GM21526 (cell line): Measurements from ENCODE around the gene ISCU.
"Not testable (repeated sequence)": the region's sequence is repeated elsewhere in the genome, so short reads cannot be mapped to it uniquely, and the experiment has no call there.

Experiments used
- ATAC-seq: cut with Tn5 transposase; IDR thresholded peaks from one replicate; pipeline ENCODE4 v1.9.1; 2021; ENCODE audit warnings: moderate library complexity; ENCODE audit not compliant: unreplicated experiment, low FRiP score

Gene ISCU

GRCh38 chr12:108568338-108569154 lies 6.2 kb downstream of the ISCU start:
- peak; percentile 67 for ATAC-seq

GRCh38 chr12:108570743-108571608 lies 8.6 kb downstream of the ISCU start:
- no peak for ATAC-seq

GRCh38 chr12:108571609-108572165 lies 9.3 kb downstream of the ISCU start:
- no peak for ATAC-seq

GRCh38 chr12:108572166-108572790 lies 9.9 kb downstream of the ISCU start:
- no peak for ATAC-seq

GRCh38 chr12:108573317-108573716 lies 10.9 kb downstream of the ISCU start:
- ATAC-seq = peak; percentile 37

- ATAC-seq = not testable (repeated sequence)
Observed at GRCh38 chr12:108574276-108574675, 11.9 kb downstream of the ISCU start.

GRCh38 chr12:108575199-108575912 lies 13.0 kb downstream of the ISCU start:
- ATAC-seq = no peak

GRCh38 chr12:108576660-108577234 lies 14.4 kb downstream of the ISCU start:
- ATAC-seq = no peak

GRCh38 chr12:108577458-108577857 lies 15.1 kb downstream of the ISCU start:
- no peak for ATAC-seq

- no peak for ATAC-seq
Observed at GRCh38 chr12:108578264-108578663, 15.9 kb downstream of the ISCU start.

- ATAC-seq = no peak
Observed at GRCh38 chr12:108578813-108579212, 16.4 kb downstream of the ISCU start.

GRCh38 chr12:108580531-108580930 lies 18.1 kb downstream of the ISCU start:
- ATAC-seq = no peak

GRCh38 chr12:108581311-108582227 lies 19.2 kb downstream of the ISCU start:
- ATAC-seq = no peak

GRCh38 chr12:108582509-108582908 lies 20.1 kb downstream of the ISCU start:
- ATAC-seq = no peak

- ATAC-seq = no peak
Observed at GRCh38 chr12:108582978-108583770, 20.8 kb downstream of the ISCU start.

- ATAC-seq = no peak
Observed at GRCh38 chr12:108583991-108584390, 21.6 kb downstream of the ISCU start.

GRCh38 chr12:108584456-108585065 lies 22.2 kb downstream of the ISCU start:
- no peak for ATAC-seq

- no peak for ATAC-seq
Observed at GRCh38 chr12:108585864-108586263, 23.5 kb downstream of the ISCU start.
